K562 (cell line): ENCODE results near the gene ELP5. TPM values are rescaled to one million over a fixed set of nuclear protein-coding genes. Genes with fewer than 3 reads are reported as not detected.

Experiments
- ELF1 ChIP-seq: fragments of 200-800 bp; sonication (Bioruptor generic); IDR thresholded peaks from 2 replicates; pipeline ENCODE4 v1.6.1; 2016; ENCODE audit warnings: missing genetic modification characterization, missing compliant biosample characterization
- FOXM1 ChIP-seq, 2 experiments: fragments of 450-650 bp in 1 of 2; sonication (generic) in 1 of 2; formaldehyde crosslinking in 1 of 2; IDR thresholded peaks; 2 replicates each; pipeline versions ENCODE4 v1.6.1 to v1.9.0; 2017 to 2022; ENCODE audit warnings: low read depth in 2 of 2, mild to moderate bottlenecking in 2 of 2, missing genetic modification reagents in 1 of 2, moderate library complexity in 1 of 2
- HEY1 ChIP-seq: fragments of 250-450 bp; sonication (Bioruptor Pico); IDR thresholded peaks from 2 replicates; pipeline ENCODE4 v1.5.0; 2020; ENCODE audit warnings: mild to moderate bottlenecking, moderate library complexity, borderline replicate concordance
- KAT2B ChIP-seq: IDR thresholded peaks from one replicate; pipeline ENCODE4 v1.6.1; 2012; ENCODE audit warnings: low read depth, mild to moderate bottlenecking, control low read depth, inconsistent platforms, low read length, moderate library complexity
- MBD1 ChIP-seq: fragments of 250-450 bp; sonication (Bioruptor Pico); IDR thresholded peaks from 2 replicates; pipeline ENCODE4 v1.8.0; 2022; ENCODE audit warnings: inconsistent platforms
- MLX ChIP-seq, 2 experiments: fragments of 450-650 bp in 1 of 2; sonication (generic) in 1 of 2; formaldehyde crosslinking; conservative IDR thresholded peaks; 2 replicates each; pipeline versions ENCODE4 v1.4.0 to v1.8.1; 2020 to 2022; ENCODE audit warnings: mild to moderate bottlenecking in 1 of 2, missing genetic modification reagents in 1 of 2
- PTRF ChIP-seq: fragments of 450-650 bp; IDR thresholded peaks from 2 replicates; pipeline ENCODE4 v1.6.1; 2016; ENCODE audit warnings: mild to moderate bottlenecking, missing genetic modification characterization, missing compliant biosample characterization
- RBM17 ChIP-seq: fragments of 200-400 bp; formaldehyde crosslinking; IDR thresholded peaks from 2 replicates; pipeline ENCODE4 v1.6.1; 2017; ENCODE audit warnings: low read depth, mild to moderate bottlenecking, low read length, borderline replicate concordance
- SETDB1 ChIP-seq: IDR thresholded peaks from one replicate; pipeline ENCODE4 v1.6.1; 2012; ENCODE audit warnings: low read length, control low read depth, inconsistent platforms
- TAF7 ChIP-seq: fragments of 450-650 bp; IDR thresholded peaks from 2 replicates; pipeline ENCODE4 v1.6.1; 2016; ENCODE audit warnings: missing genetic modification characterization, missing compliant biosample characterization
- TBP ChIP-seq: optimal IDR thresholded peaks from 2 replicates; pipeline ENCODE3; 2011; ENCODE audit warnings: low read depth, low read length, improper control_type of control experiment
- TRIM28 ChIP-seq: fragments of 450-650 bp; IDR thresholded peaks from 2 replicates; pipeline ENCODE4 v1.6.1; 2017
- ZBTB34 ChIP-seq: fragments of 250-450 bp; sonication (Bioruptor Pico); IDR thresholded peaks from 2 replicates; pipeline ENCODE4 v1.8.0; 2021; ENCODE audit warnings: mild to moderate bottlenecking, moderate library complexity
- ZBTB9 ChIP-seq: fragments of 450-650 bp; formaldehyde crosslinking; IDR thresholded peaks from 2 replicates; pipeline ENCODE4 v1.4.0; 2020; ENCODE audit warnings: mild to moderate bottlenecking, moderate library complexity
- ZHX1 ChIP-seq: fragments of 150-350 bp; conservative IDR thresholded peaks from 2 replicates; pipeline ENCODE4 v1.6.1; 2014; ENCODE audit warnings: low read length
- ZKSCAN1 ChIP-seq: fragments of 150-350 bp; IDR thresholded peaks from 2 replicates; pipeline ENCODE4 v1.6.1; 2016; ENCODE audit warnings: low read depth, low read length
- ZNF124 ChIP-seq: sonication (generic); formaldehyde crosslinking; IDR thresholded peaks from 2 replicates; pipeline ENCODE4 v1.8.1; 2022; ENCODE audit warnings: missing genetic modification reagents
- ZNF165 ChIP-seq: fragments of 250-450 bp; sonication (Bioruptor Pico); IDR thresholded peaks from 2 replicates; pipeline ENCODE4 v1.4.0; 2020; ENCODE audit warnings: borderline replicate concordance
- ZNF444 ChIP-seq: fragments of 250-450 bp; sonication (Bioruptor Pico); IDR thresholded peaks from 2 replicates; pipeline ENCODE4 v1.4.0; 2020; ENCODE audit warnings: mild to moderate bottlenecking, moderate library complexity
- polyA plus RNA-seq, 8 experiments: library from polyadenylated mRNA; depleted of rRNA in 4 of 8; stranded (reverse) in 5 of 8; unstranded in 3 of 8; fragments of >200 nt; fragmentation: Nextera tagmentation in 2 of 8; fragmentation: Illumina TruSeq in 1 of 8; extraction: Ambion mirVana in 2 of 8; extraction: Trizol in 1 of 8; gene quantifications; 2 replicates each; pipeline versions ENCODE4 v1.2.1 to v1.2.3, GENCODE V29; 2011 to 2014; ENCODE audit warnings: inconsistent platforms in 1 of 8, missing spikeins in 1 of 8
- total RNA-seq, 7 experiments: library from RNA; depleted of rRNA in 6 of 7; stranded (reverse); fragments of >200 nt in 6 of 7; fragmentation: Illumina TruSeq in 2 of 7; extraction: Trizol in 2 of 7; gene quantifications; 2 replicates each; pipeline versions ENCODE4 v1.2.1 to v1.2.3, GENCODE V29; 2011 to 2021; ENCODE audit warnings: low replicate concordance in 1 of 7

ELP5 gene
- total and polyA plus RNA-seq, 9 of the 15 experiments (the other 6 are each of a cell fraction or from before 2014, with no cell fraction given), result 25.7 to 77.9 (median 52.9) TPM

- TF ChIP-seq ZBTB34 (CRISPR knock-in tag) (no peak), HEY1 (CRISPR knock-in tag) (no peak), SETDB1 (no peak), TRIM28 (0 out of 2 replicates have a peak, but pooled peaks have one; percentile 21), FOXM1 (IDR thresholded peaks at IDR 0.05; ENCODE audit: low read depth) (no peak), FOXM1 (CRISPR knock-in tag; IDR thresholded peaks at IDR 0.05; ENCODE audit: low read depth) (0 out of 2 replicates have a peak, but pooled peaks have one; percentile 40), ZBTB9 (CRISPR knock-in tag) (no peak), KAT2B (no peak), ZNF124 (CRISPR knock-in tag) (no peak), MBD1 (CRISPR knock-in tag) (no peak), PTRF (no peak), MLX (CRISPR knock-in tag; conservative IDR thresholded peaks at IDR 0.05) (no peak), ZNF165 (CRISPR knock-in tag) (no peak), ZKSCAN1 (no peak), ZNF444 (no peak), TBP (peak; percentile 53), RBM17 (no peak), ZHX1 (no peak), ELF1 (tag) (no peak), TAF7 (tag) (no peak)
Observed at GRCh38 chr17:7280519-7281073, 28.6 kb downstream of the ELP5 start (continued).
